Measurements from ENCODE around the gene ABO. TPM values are rescaled to one million over a fixed set of nuclear protein-coding genes. Genes with fewer than 3 reads are reported as not detected.

The ABO gene
- total and polyA plus RNA-seq, 9 of the 15 experiments (the other 6 are each of a cell fraction or from before 2014, with no cell fraction given): 5.0 to 21.9 (median 11.9) TPM

- TF ChIP-seq BDP1 (IDR thresholded peaks at IDR 0.05; ENCODE audit: insufficient read depth, insufficient read length): no peak
- peak in 1 of 3 experiments; percentile 60; a peak in 2 of 6 replicates for TF ChIP-seq ZBTB11 (CRISPR knock-in tag; IDR thresholded peaks at IDR 0.05)
- TF ChIP-seq ZNF174 (CRISPR knock-in tag; IDR thresholded peaks at IDR 0.05): no peak
- TF ChIP-seq CBX8 (IDR thresholded peaks at IDR 0.05; ENCODE audit: borderline replicate concordance, extremely low read depth, low read depth, low read length, poor library complexity, severe bottlenecking): no peak
- TF ChIP-seq ZSCAN29 (IDR thresholded peaks at IDR 0.05): no peak
- TF ChIP-seq TAF7 (tag; IDR thresholded peaks at IDR 0.05): no peak
- TF ChIP-seq KLF6 (CRISPR knock-in tag; IDR thresholded peaks at IDR 0.05; ENCODE audit: borderline replicate concordance): no peak
- TF ChIP-seq HMGXB4 (CRISPR knock-in tag; IDR thresholded peaks at IDR 0.05): no peak
- TF ChIP-seq ARID4B (CRISPR knock-in tag; IDR thresholded peaks at IDR 0.05): no peak
- TF ChIP-seq PHB (CRISPR knock-in tag; IDR thresholded peaks at IDR 0.05): no peak
- peak; percentile 50; the same call in 1 of the 2 replicates for TF ChIP-seq SIN3B (IDR thresholded peaks at IDR 0.05; ENCODE audit: low read depth)
- TF ChIP-seq BRD4 (IDR thresholded peaks at IDR 0.05): no peak
- TF ChIP-seq GATAD2B (IDR thresholded peaks at IDR 0.05; ENCODE audit: borderline replicate concordance): peak; percentile 90
- TF ChIP-seq ZNF431 (CRISPR knock-in tag; IDR thresholded peaks at IDR 0.05): peak; percentile 47; the same call in 1 of the 2 replicates
Measured at GRCh38 chr9:133275105-133276000, at the start of gene ABO (continued).

Data from K562 (cell line).